SK-N-SH (cell line): ENCODE data around the gene OR6C65. TPM values are rescaled to one million over a fixed set of nuclear protein-coding genes. Genes with fewer than 3 reads are reported as not detected.

Source experiments
- CTCF ChIA-PET: fragments of 300-600, 350-600 bp; formaldehyde crosslinking; extraction: SDS; loops from one replicate; lab custom pipeline; 2021; lab: Yijun Ruan, JAX
- POLR2A ChIA-PET: fragments of 350-600 bp; sonication (Branson Sonifier 250); formaldehyde crosslinking; extraction: SDS; loops from one replicate; lab custom pipeline; 2020; ENCODE audit warnings: antibody characterized with exemption, inconsistent platforms; lab: Yijun Ruan, JAX
- DNase-seq: peaks from one replicate; pipeline ENCODE4 v3.0.0; 2012
- H2AFZ ChIP-seq: fragments of 200-600 bp; sonication (generic); 2 replicates; pipeline ENCODE4 v1.8.1; 2016; ENCODE audit warnings: antibody characterized with exemption, mild to moderate bottlenecking, low read depth
- H3F3A ChIP-seq: fragments of 200-600 bp; sonication (generic); replicated peaks from 2 replicates; pipeline ENCODE3; 2016; ENCODE audit warnings: antibody characterized with exemption, mild to moderate bottlenecking; ENCODE audit not compliant: insufficient read depth
- H3K27ac ChIP-seq, 2 experiments: fragments of 200-500 bp in 1 of 2; fragments of 200-600 bp in 1 of 2; sonication (Bioruptor generic) in 1 of 2; sonication (generic), shearing (Covaris generic) in 1 of 2; 2 replicates each; pipeline versions ENCODE4 v1.5.1 to v1.6.1; 2014 to 2016; ENCODE audit warnings: low read depth in 2 of 2, inconsistent platforms in 1 of 2, low read length in 1 of 2, mild to moderate bottlenecking in 1 of 2, mixed read lengths in 1 of 2
- H3K27me3 ChIP-seq: fragments of 200-600 bp; sonication (generic), shearing (Covaris generic); 2 replicates; pipeline ENCODE4 v1.6.1; 2016; ENCODE audit warnings: mixed run types; ENCODE audit not compliant: insufficient read depth
- H3K36me3 ChIP-seq, 2 experiments: fragments of 200-500 bp in 1 of 2; fragments of 200-600 bp in 1 of 2; sonication (Bioruptor generic) in 1 of 2; sonication (generic) in 1 of 2; replicated peaks in 1 of 2; 2 replicates each; pipeline versions ENCODE3 to v1.5.1; 2014 to 2016; ENCODE audit warnings: low read length in 1 of 2, mild to moderate bottlenecking in 1 of 2; ENCODE audit not compliant: insufficient read depth in 2 of 2, control insufficient read depth in 1 of 2
- H3K4me1 ChIP-seq, 2 experiments: fragments of 200-500 bp in 1 of 2; fragments of 200-600 bp in 1 of 2; sonication (Bioruptor generic) in 1 of 2; sonication (generic), shearing (Covaris generic) in 1 of 2; 2 replicates each; pipeline versions ENCODE4 v1.5.1 to v1.6.1; 2014 to 2016; ENCODE audit warnings: low read depth in 1 of 2, low read length in 1 of 2, mixed run types in 1 of 2; ENCODE audit not compliant: insufficient read depth in 2 of 2, control insufficient read depth in 1 of 2
- H3K4me2 ChIP-seq: fragments of 200-600 bp; sonication (generic), shearing (Covaris generic); 2 replicates; pipeline ENCODE4 v1.6.1; 2017; ENCODE audit warnings: mixed run types
- H3K4me3 ChIP-seq, 2 experiments: fragments of 200-500 bp in 1 of 2; fragments of 200-600 bp in 1 of 2; sonication (Bioruptor generic) in 1 of 2; sonication (generic), shearing (Covaris generic) in 1 of 2; 2 replicates each; pipeline versions ENCODE4 v1.5.1 to v1.8.1; 2014 to 2016; ENCODE audit warnings: low read depth in 2 of 2, inconsistent platforms in 1 of 2, low read length in 1 of 2, mild to moderate bottlenecking in 1 of 2, mixed read lengths in 1 of 2, moderate library complexity in 1 of 2
- H3K79me2 ChIP-seq: fragments of 200-600 bp; sonication (generic); 2 replicates; pipeline ENCODE4 v1.8.1; 2017; ENCODE audit warnings: mild to moderate bottlenecking; ENCODE audit not compliant: insufficient read depth
- H3K9ac ChIP-seq: fragments of 200-600 bp; sonication (generic); 2 replicates; pipeline ENCODE4 v1.6.1; 2017; ENCODE audit warnings: mixed run types
- H3K9me2 ChIP-seq: fragments of 200-600 bp; sonication (generic); 2 replicates; pipeline ENCODE4 v1.6.1; 2017; ENCODE audit warnings: mixed run types
- H3K9me3 ChIP-seq: fragments of 200-600 bp; sonication (generic); 2 replicates; pipeline ENCODE4 v1.6.1; 2017; ENCODE audit warnings: mixed run types, mild to moderate bottlenecking, moderate library complexity
- H4K20me1 ChIP-seq: fragments of 200-600 bp; sonication (generic); 2 replicates; pipeline ENCODE4 v1.6.1; 2017; ENCODE audit warnings: mild to moderate bottlenecking, mixed run types; ENCODE audit not compliant: insufficient read depth
- EZH2phosphoT487 ChIP-seq: fragments of 200-600 bp; sonication (generic); IDR thresholded peaks from 2 replicates; pipeline ENCODE4 v1.6.1; 2017; ENCODE audit warnings: low read depth, mixed run types, mild to moderate bottlenecking, antibody characterized with exemption, moderate library complexity, borderline replicate concordance
- FOSL2 ChIP-seq: IDR thresholded peaks from 2 replicates; pipeline ENCODE4 v1.4.0; 2012; ENCODE audit warnings: low read depth, mild to moderate bottlenecking, moderate library complexity, borderline replicate concordance
- FOXJ3 ChIP-seq: sonication (generic); formaldehyde crosslinking; IDR thresholded peaks from 2 replicates; pipeline ENCODE4 v1.5.1; 2020; ENCODE audit warnings: mild to moderate bottlenecking, missing genetic modification reagents
- IRF3 ChIP-seq: fragments of 150-350 bp; IDR thresholded peaks from 2 replicates; pipeline ENCODE4 v1.6.1; 2016; ENCODE audit warnings: mild to moderate bottlenecking, low read depth, low read length
- JUND ChIP-seq: IDR thresholded peaks from 2 replicates; pipeline ENCODE4 v1.4.0; 2012
- MEF2A ChIP-seq: IDR thresholded peaks from 2 replicates; pipeline ENCODE4 v1.4.0; 2012; ENCODE audit warnings: low read depth, borderline replicate concordance
- MXI1 ChIP-seq: IDR thresholded peaks from 2 replicates; pipeline ENCODE4 v1.6.1; 2012; ENCODE audit warnings: mild to moderate bottlenecking, low read depth, low read length, improper control_type of control experiment
- NRF1 ChIP-seq: IDR thresholded peaks from 2 replicates; pipeline ENCODE4 v1.6.1; 2012; ENCODE audit warnings: low read depth, mild to moderate bottlenecking, low read length
- PBX3 ChIP-seq: IDR thresholded peaks from 2 replicates; pipeline ENCODE4; 2012
- REST ChIP-seq: IDR thresholded peaks from 2 replicates; pipeline ENCODE4 v1.6.1; 2012; ENCODE audit warnings: mild to moderate bottlenecking, low read depth, low read length, moderate library complexity
- SIN3A ChIP-seq: IDR thresholded peaks from 2 replicates; pipeline ENCODE4 v1.6.1; 2012; ENCODE audit warnings: low read depth, mild to moderate bottlenecking, low read length, moderate library complexity, borderline replicate concordance
- SMC3 ChIP-seq: IDR thresholded peaks from 2 replicates; pipeline ENCODE4 v1.6.1; 2012; ENCODE audit warnings: low read depth, low read length, improper control_type of control experiment
- TAF1 ChIP-seq: IDR thresholded peaks from 2 replicates; pipeline ENCODE4 v1.6.1; 2012; ENCODE audit warnings: low read depth, mild to moderate bottlenecking, low read length, moderate library complexity, borderline replicate concordance
- TCF12 ChIP-seq: IDR thresholded peaks from 2 replicates; pipeline ENCODE4 v1.4.0; 2012
- USF1 ChIP-seq: IDR thresholded peaks from 2 replicates; pipeline ENCODE4 v1.4.0; 2012; ENCODE audit warnings: low read depth, borderline replicate concordance
- YY1 ChIP-seq: IDR thresholded peaks from 2 replicates; pipeline ENCODE4 v1.4.0; 2012; ENCODE audit warnings: low read depth, mild to moderate bottlenecking
- polyA plus RNA-seq, 3 experiments: library from polyadenylated mRNA; depleted of rRNA; stranded (reverse); fragments of >200 nt; gene quantifications; 2 replicates each; pipeline ENCODE4 v1.2.3, GENCODE V29; 2012

OR6C65 gene
- polyA plus RNA-seq, 1 of the 3 experiments (the other 2 are of a cell fraction) = not detected

- Histone ChIP-seq H3K27ac (no peak overlapping the region), H4K20me1 (no peaks in the 10 kb centered on the region), H3K9me2 (no peaks in the 10 kb centered on the region), H3K9me3 (no peaks in the 10 kb centered on the region), H3K79me2 (no peaks in the 10 kb centered on the region), H2AFZ (no peak overlapping the region), H3K4me2 (no peak overlapping the region), H3F3A (no peaks in the 10 kb centered on the region), H3K9ac (no peak overlapping the region), H3K4me1 (no peaks in the 10 kb centered on the region), H3K27me3 (no peaks in the 10 kb centered on the region), H3K36me3 (no peaks in the 10 kb centered on the region), H3K4me3 (no peak overlapping the region)
- DNase-seq = no peak
- ChIA-PET CTCF (no interaction called here), POLR2A (no interaction called here)
- no peak for TF ChIP-seq YY1
- TF ChIP-seq EZH2phosphoT487 = no peak
- TF ChIP-seq NRF1 = no peak
- TF ChIP-seq MXI1 = no peak
- no peak for TF ChIP-seq PBX3
- TF ChIP-seq TAF1 = no peak
- TF ChIP-seq FOXJ3 (CRISPR knock-in tag) = no peak
- no peak for TF ChIP-seq USF1
- TF ChIP-seq SIN3A = no peak
- TF ChIP-seq TCF12 = no peak
- TF ChIP-seq SMC3 = no peak
- TF ChIP-seq MEF2A = no peak
- TF ChIP-seq REST = no peak
- TF ChIP-seq FOSL2 = no peak
- TF ChIP-seq IRF3 = no peak
- TF ChIP-seq JUND = no peak
Observed at GRCh38 chr12:55448825-55449224, 48.5 kb downstream of the OR6C65 start.

Other genes starting within 250 kb of the OR6C65 start
- not detected in 2 replicates for gene OR10A7, start 179.5 kb upstream of the OR6C65 start, polyA plus RNA-seq (2012; rRNA removed)
- gene OR6C74, start 155.9 kb upstream of the OR6C65 start, polyA plus RNA-seq (2012; rRNA removed) = not detected in 2 replicates
- gene OR6C6, start 104.0 kb upstream of the OR6C65 start, polyA plus RNA-seq (2012; rRNA removed) = not detected in 2 replicates
- gene OR6C1, start 86.2 kb upstream of the OR6C65 start, polyA plus RNA-seq (2012; rRNA removed) = not detected in 2 replicates
- not detected in 2 replicates for gene OR6C3, start 69.8 kb upstream of the OR6C65 start, polyA plus RNA-seq (2012; rRNA removed)
- not detected in 2 replicates for gene OR6C75, start 37.6 kb upstream of the OR6C65 start, polyA plus RNA-seq (2012; rRNA removed)
- not detected in 2 replicates for gene OR6C76, start 25.7 kb downstream of the OR6C65 start, polyA plus RNA-seq (2012; rRNA removed)
- gene OR6C2, start 43.5 kb downstream of the OR6C65 start, polyA plus RNA-seq (2012; rRNA removed) = not detected in 2 replicates
- not detected in 2 replicates for gene OR6C70, start 69.6 kb downstream of the OR6C65 start, polyA plus RNA-seq (2012; rRNA removed)
- not detected in 2 replicates for gene OR6C68, start 91.8 kb downstream of the OR6C65 start, polyA plus RNA-seq (2012; rRNA removed)
- not detected in 2 replicates for gene OR6C4, start 149.1 kb downstream of the OR6C65 start, polyA plus RNA-seq (2012; rRNA removed)
- not detected in 2 replicates for gene OR2AP1, start 171.9 kb downstream of the OR6C65 start, polyA plus RNA-seq (2012; rRNA removed)
- gene OR10P1, start 236.4 kb downstream of the OR6C65 start, polyA plus RNA-seq (2012; rRNA removed) = not detected in 2 replicates